ENCODE measurements around the gene SMOC1.

GRCh38 chr14:70064136-70064865 lies 185.1 kb downstream of the SMOC1 start:
- TF ChIP-seq TBP (IDR thresholded peaks at IDR 0.05; ENCODE audit: low read depth, low read length), result no peak
- TF ChIP-seq JUND (IDR thresholded peaks at IDR 0.05; ENCODE audit: low read length), result no peak
- TF ChIP-seq ZNF274 (IDR thresholded peaks at IDR 0.05; ENCODE audit: borderline replicate concordance, extremely low read depth, low read length), result no peak
- TF ChIP-seq CHD7 (IDR thresholded peaks at IDR 0.05; ENCODE audit: insufficient replicate concordance, low read length), result no peak
- TF ChIP-seq SP2 (IDR thresholded peaks at IDR 0.05; ENCODE audit: low read length), result no peak
- TF ChIP-seq, protein P1, sequence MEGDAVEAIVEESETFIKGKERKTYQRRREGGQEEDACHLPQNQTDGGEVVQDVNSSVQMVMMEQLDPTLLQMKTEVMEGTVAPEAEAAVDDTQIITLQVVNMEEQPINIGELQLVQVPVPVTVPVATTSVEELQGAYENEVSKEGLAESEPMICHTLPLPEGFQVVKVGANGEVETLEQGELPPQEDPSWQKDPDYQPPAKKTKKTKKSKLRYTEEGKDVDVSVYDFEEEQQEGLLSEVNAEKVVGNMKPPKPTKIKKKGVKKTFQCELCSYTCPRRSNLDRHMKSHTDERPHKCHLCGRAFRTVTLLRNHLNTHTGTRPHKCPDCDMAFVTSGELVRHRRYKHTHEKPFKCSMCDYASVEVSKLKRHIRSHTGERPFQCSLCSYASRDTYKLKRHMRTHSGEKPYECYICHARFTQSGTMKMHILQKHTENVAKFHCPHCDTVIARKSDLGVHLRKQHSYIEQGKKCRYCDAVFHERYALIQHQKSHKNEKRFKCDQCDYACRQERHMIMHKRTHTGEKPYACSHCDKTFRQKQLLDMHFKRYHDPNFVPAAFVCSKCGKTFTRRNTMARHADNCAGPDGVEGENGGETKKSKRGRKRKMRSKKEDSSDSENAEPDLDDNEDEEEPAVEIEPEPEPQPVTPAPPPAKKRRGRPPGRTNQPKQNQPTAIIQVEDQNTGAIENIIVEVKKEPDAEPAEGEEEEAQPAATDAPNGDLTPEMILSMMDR (IDR thresholded peaks at IDR 0.05; ENCODE audit: control extremely low read depth in 1 of 3, insufficient read depth in 1 of 3, low read depth in 1 of 3, low read length in 3 of 3), result no peak
- TF ChIP-seq FOSL1 (IDR thresholded peaks at IDR 0.05; ENCODE audit: insufficient read depth, low read depth, low read length), result no peak
- no peak for TF ChIP-seq CHD2 (IDR thresholded peaks at IDR 0.05; ENCODE audit: low read length)
- no peak for TF ChIP-seq GABPA (IDR thresholded peaks at IDR 0.05; ENCODE audit: borderline replicate concordance, insufficient read depth, low read length)
- no peak for TF ChIP-seq SIN3A (conservative IDR thresholded peaks at IDR 0.05 in 1 of 2, IDR thresholded peaks at IDR 0.05 in 1 of 2; ENCODE audit: low read depth in 1 of 2, low read length in 2 of 2)
- no peak for TF ChIP-seq POLR2AphosphoS5 (IDR thresholded peaks at IDR 0.05; ENCODE audit: low read depth, low read length)
- TF ChIP-seq, protein P2, sequence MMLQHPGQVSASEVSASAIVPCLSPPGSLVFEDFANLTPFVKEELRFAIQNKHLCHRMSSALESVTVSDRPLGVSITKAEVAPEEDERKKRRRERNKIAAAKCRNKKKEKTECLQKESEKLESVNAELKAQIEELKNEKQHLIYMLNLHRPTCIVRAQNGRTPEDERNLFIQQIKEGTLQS (IDR thresholded peaks at IDR 0.05; ENCODE audit: insufficient read depth, low read depth, low read length), result no peak

Data from H1 (cell line).